HG02623 (cell line): Measurements from ENCODE around the gene SEMA4D.

Source experiments
- ATAC-seq: cut with Tn5 transposase; IDR thresholded peaks from one replicate; pipeline ENCODE4 v1.9.1; 2021; ENCODE audit warnings: moderate library complexity; ENCODE audit not compliant: unreplicated experiment

SEMA4D gene

DNA sequence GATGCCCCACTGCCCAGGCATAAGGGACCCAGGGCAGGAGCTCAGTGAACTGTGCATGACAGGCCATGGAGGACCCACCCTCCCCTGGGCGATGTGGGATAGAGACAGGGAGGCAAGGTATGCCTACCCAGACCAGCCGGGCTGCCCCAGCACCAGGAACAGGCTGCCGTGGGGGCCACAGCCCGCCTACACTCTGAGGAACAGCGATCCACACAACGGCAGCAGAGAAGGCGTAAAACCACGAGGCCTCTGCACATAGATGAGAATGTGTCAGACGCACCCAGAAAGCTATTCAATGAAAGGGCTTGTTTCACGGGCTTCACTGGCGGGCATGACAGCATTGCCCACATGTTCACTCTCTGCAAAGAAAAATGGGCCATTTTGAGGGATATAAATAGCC lies 49.5 kb downstream of the SEMA4D start:
- no peak for ATAC-seq

DNA sequence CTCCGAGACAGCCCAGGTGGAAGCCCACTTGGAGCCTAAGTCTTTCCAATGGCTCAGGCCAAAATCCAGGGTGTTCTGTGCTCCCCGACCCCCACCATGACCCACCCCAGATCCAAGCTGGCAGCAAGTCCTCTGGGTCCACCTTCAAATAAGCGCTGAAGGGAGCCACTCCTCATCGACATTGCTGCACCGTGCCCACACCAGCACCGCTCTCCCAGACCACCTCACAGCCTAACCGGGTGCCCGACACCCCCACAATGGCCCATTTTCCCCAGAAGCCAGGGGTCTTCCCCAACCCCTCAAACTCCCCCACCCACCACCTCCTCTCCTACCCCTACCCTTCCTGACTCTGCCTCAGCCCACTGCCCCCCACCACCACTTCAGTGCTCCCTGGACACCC lies 50.5 kb downstream of the SEMA4D start:
- ATAC-seq: no peak

DNA sequence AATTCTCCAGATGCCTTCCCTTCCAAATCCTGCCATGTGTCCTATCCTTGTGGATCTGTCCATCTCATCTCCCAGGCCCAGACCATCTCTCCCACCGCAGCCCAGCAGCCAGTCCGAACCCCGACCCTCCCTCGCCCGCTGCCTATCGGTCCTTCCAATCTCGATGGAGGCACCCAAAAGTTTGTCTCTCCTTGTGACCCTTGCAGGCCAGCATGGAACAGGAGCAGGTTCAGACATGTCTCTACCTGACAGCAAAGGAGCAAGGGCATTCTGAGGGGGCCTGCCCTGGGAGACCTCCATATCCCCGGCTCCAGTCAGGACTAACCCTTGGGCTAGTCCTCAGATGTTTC lies 51.0 kb downstream of the SEMA4D start:
- no peak for ATAC-seq

DNA sequence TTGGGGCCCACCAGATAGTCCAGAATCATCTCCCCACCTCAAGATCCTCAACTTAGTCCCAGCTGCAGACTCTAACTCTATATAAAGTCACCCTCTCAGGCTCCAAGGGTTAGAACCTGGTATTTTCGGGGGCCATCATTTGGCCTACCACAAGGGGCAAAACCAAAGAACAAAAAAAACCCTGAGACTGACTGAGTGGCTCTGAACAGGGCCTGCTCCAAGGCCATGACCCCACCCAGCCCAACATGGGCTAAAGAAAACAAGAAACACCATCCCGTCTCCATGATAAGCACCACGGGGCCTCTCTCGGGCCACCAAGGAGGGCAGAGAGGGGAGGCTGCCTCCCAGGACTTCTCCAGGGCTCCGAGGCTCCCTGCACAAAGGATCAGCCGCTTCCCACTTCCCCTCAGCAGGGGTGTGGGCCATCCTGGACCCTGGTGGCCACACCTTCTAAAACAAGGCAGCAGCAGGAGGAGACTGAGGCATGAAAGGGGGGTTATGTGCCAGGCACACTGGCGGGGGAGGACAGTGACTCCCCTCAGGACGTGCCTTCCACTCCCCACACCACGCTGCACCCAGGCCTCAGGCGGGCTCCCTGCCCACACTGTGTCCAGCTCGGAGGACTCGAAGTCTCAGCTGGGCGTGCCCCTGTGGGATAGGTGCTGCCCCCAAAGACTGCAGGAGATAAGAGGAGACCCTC lies 51.5 kb downstream of the SEMA4D start:
- ATAC-seq: no peak

DNA sequence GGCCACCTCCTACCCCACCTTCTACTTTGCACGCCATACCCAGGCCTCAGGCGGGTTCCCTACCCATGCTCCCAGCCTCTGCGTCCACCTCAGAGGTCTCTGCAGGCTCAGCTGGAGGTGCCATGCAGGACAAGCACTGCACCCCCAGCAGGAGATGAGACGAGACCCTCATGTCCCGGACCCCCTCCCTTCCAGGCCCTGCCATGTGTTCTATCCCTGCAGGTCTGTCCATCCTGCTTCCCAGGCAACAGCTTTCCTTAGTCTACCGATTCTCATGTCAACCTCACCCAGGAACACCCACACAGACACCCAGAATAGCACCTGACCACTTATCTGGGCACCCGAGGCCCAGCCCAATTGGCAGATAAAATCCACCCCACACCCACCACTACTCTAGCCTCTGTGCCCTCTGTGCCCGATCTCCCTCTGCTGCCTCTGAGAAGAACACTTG lies 52.1 kb downstream of the SEMA4D start:
- ATAC-seq: no peak

DNA sequence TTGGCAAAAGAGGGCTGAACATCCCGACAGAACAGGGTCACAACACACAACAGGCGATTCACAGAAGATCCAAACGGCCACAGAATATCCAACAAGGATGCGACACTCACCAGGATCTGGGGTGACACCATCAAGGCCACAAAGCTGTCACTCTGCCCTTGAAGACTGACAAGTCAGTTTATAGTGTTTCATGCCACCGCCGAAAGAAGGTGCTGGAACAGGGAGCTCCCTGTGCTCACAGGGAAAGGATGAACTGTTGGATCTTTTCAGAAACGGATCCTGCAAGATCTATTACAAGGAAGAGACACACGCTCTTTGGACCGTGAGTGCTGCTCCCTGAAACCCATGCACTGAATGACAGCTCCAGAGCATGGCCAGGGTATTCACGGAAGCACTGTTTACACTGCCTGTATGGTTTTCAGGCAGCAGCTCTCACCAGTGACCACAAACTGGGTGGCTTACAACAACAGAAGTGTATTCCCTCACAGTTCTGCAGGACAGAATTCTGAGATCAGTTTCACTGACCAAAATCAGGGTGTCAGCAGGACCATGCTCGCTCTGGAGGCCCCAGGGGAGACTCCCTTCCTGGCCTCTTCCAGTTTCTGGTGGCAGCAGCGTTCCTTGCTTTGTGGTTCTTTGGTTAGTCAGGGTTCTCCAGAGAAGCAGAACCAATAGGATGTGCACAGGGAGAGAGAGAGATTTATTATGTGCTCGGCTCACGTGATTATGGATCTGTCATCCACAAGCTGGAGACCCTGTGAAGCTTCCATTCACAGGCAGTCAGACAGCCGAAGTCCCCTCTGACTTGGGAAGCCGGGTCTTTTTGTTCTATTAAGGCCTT lies 52.8 kb downstream of the SEMA4D start:
- ATAC-seq: no peak

DNA sequence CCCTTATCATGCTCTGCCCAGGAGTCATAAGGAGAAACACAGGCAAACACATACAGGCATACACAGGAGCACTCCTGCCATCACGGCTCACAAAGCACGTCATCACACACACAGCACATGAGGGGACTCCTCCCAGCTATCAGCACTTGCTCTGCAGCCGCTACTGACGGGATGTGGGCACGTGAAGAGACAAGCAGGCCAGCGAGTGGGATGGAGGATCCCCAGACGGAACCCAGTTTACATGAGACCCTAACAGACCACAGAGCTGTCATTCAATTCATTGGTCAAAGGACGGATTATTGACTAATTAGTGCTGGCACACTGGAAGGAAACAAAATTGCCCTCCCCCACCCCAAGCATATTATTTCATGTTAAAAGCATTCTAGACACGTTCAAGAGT lies 53.6 kb downstream of the SEMA4D start:
- no peak for ATAC-seq

DNA sequence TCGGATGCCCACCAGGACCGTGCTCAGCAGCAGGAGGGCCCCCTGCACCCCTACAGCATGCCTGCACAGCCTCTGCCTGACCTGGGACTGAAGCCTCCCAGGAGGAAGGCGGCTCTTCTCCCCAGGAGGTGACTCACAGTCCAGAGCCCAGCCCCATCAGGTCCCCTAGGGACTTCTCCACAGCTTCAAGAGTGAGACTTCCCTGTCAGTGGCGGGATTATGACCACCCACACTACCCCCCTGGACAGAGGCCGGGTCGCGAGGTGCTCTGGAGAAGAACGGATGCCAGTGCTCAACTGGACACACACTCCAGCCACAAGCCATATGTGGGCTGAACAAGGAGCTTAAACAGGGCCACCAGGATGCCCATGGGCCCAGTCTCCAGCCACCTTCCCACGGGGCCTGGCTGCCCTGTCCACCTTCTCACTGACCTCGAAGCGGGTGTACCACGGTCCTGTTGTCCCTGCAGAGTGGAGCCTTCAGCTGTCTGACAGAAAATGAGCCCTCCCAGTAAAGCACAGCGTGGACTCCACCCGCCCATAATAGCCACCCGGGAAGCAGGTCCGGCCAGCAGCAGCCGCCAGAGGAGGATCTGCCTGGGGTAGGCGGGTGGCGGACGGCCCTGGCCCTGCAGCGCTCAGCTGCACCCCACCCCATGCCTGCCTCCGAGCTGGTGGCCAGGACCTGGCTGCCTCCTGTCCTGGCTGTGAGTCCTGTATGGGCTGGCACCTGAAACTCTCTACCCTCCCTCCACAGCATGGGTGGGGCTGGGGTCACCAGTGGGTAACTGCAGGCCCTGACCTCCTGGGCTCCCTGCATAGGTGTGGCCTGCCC lies 54.7 kb downstream of the SEMA4D start:
- ATAC-seq: no peak

DNA sequence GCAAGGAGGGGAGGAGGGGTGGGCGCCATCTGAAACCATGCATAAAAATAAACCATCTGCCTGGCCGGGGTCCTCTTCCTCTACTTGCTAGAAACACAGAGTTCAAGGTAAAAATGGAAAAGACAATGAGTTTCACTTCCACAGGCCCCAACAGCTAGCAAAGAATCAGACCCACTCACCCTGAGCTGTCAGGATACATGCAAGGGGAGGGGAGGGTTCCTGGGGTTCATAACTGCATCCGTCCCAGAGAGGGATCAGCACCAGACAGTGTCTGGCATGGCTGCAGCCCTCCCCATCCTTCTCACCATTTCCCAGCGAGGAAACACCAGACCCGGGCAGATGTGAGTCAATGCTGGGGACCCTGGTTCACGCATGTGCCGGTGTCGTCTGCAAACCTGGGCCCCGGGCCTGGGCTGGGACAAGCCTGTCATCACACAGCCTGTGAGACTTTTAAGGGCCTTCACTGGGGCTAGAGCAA lies 55.4 kb downstream of the SEMA4D start:
- no peak for ATAC-seq

DNA sequence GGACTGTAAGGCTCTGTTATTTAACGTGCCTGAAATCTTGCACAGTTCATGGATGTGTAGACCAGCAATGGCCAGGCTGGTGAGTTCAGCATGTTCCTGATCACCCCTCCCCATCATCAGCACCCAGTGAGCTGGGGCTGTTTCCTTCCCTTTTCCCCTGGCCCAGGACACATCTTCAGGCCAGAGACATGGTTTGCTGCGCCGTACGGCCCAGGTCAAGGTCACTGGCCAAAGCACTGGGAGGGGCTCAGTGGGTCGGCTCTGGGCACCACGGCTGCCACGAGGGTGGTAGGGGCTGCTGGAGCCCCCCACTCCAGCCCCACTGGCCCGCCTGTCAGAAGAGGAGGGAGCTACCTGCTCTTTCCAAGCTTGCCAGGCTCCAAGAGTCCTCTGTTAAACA lies 55.9 kb downstream of the SEMA4D start:
- ATAC-seq: no peak

DNA sequence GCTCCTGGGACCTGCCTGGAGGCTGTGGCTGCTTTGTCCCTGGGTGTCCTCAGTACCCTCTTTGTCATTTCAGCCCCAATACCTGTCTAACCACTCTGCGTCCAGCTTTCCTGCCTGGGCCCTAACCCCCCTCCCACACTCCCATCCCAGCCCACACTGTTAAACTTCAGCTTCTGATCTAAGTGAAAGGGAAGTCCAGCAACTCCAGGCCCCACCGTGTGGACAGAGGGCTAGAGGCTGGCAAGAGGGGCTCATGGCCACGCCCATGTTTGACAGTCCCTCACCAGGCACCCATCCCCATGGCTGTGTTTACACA lies 56.3 kb downstream of the SEMA4D start:
- ATAC-seq: no peak

DNA sequence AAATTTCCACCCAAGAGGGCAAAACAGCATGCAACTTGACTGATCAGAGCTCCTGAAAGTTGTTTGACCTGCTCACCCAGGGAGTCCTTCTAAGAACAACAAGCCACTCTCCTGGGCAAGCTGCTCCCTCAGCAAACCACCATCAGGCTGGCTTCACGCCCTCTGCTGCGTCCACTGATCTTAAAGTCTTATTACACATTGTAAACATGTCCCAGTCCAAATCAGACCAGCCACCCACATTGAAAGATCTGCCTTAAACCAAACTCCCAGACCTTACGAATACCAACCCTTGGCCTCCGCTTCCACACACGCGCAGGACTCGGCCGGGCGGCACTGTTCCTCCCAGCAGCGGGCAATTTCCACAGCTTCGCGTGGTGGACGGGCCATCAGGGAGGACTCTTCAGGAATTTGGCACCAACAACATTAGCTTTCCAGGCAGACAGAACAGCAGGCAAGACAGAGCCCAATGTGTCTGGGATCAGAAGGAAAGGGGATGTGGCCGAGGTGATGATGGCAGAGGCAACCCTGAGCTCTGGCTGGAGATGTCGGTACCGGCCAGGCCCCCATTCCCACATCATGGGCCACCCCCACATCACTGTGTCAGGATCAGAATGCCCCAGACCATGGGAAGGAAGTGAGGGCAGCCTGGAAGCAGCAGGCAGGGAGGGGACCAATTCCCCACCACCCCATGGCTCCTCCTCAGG lies 56.8 kb downstream of the SEMA4D start:
- no peak for ATAC-seq

DNA sequence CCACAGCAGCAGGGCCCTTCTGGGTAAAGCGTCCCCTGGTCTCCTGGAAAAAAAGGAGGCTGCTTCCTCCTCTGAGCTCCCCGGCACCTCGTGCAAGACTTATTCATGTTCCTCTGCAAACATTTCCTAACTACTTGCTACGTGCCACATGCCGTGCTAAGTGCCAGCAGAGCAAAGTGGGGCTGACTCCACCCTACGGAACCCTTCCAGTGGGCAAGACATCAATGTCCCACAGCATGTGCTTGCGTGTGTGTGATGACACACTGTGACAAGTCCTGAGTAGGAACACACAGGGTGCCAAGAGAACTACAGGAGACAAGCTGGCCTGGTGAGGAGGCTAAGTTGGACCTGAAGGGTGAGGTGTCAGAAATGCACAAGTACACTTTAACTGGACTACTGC lies 57.4 kb downstream of the SEMA4D start:
- no peak for ATAC-seq

DNA sequence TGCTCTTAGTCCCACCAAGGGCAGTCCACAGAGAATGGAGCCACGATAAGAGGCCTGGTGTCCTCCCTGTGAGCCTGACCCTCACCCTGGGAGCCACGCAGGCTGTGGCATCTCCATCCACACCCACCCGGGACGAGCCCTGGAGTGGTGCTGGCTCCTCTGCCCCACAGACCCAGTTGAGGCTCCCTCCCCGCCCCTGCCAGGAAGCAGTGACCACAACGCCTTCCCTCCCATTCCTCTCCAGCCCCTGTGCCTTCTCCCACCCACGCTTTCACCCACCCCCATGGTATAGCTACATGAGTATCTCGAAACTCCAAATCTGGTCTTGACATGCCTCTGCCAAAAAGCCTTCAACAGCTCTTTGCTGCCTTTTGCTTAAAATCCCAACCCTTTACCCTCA lies 57.9 kb downstream of the SEMA4D start:
- no peak for ATAC-seq

DNA sequence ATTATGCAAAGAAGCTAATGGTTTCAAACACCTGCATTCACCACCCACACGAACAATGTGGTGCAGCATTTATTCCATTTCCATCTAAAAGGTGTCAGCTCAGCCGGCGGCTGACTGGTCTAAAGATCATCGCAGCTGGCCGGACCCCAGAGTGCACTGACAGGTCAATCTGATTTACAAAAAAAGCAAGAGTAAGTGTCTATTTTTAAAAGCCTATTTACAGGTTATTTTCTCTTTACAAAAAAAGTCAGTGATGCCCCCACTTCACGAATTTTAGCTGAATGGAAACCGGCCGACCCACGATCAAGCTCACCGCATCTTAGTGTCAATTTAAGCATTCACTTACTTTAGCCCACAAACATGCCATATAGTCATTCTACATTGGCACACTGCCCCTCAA lies 58.3 kb downstream of the SEMA4D start:
- ATAC-seq: no peak

DNA sequence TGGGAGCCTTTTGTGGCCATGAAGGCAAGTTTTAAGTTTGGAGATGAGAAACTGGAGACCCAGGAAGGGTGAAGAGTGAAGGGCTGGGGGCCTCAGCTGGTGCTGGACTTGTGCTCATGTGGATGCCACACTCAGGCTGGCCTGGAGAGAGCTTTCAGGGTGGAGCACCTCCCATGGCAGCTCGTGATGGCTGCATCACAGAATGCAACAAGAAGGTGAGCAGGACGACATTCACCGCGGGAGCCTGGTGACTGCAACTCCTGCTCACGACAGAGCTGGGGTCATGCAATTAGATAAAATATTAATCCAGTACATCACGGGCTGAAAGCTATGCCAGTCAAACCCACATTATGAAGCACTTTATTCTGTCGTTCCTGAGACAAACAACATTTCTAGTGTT lies 59.7 kb downstream of the SEMA4D start:
- ATAC-seq: no peak

DNA sequence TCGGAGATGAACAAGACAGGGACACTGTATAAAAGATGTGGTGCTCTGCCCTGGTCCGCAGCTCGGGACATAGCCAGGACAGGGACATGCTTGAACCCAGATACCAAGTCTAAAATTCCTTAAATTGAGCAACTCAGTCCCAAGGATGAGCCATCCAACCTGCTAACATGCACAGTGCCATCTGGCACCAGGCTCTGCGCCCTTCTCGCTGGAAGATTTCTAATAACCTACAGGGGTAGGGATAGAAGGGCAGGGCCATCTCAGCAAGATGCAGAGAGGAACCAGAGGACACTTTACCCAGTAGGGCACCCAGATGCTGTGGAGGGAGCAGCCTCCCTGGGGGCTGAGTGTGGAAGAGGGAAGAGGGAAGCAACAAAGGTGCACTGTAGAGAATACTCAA lies 60.1 kb downstream of the SEMA4D start:
- ATAC-seq: no peak

DNA sequence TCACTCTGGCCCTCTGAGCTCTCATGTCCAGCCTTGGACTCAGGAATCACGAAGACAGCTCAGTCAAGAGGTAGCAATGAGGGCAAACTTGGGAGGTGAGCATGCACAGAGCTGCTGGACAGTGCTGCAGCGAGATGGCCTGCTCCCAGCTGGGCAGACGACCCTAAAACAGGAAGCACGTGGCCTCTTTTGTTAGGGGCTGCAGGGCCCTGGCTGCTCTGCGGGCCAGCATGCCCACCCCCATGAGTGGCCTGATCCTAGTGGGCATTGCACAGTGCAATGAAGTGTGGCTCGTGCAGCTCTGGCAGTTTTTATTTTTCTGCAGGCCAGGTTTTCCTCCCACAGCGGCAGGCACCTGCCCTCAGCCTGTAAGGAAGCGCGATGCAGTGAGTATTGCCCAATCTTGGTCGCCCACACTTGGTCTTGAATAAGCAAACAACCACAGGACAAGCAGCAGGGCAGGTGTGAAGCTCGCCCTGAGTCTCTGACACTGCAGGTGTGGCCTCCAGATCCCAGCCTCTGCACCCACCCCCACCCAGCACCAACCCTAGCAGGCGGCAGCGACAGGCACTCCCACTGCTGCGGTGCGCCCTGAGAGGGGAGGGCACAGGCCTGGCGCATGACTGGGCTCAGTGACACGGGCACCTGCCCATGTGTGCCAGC lies 60.8 kb downstream of the SEMA4D start:
- peak; percentile 37 for ATAC-seq

DNA sequence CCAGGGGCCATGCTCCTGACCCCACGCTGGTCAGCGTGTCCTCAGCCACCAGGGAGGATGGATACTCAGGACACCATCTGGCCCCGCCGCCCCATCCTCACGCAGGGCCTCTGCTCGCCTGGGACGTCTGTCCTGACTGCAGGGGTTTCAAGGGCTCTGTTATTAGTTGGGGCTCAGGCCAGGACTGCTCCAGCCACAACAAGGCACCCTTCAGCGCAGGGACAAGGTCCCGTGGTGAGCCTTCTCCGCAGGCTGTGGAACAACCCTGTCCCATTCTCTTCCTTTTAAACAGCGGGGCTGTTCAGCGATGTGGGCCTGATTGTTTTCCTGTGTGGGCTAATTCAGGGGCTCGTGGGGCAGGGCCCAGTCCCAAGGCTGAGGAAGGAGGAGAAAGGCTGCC lies 61.6 kb downstream of the SEMA4D start:
- no peak for ATAC-seq

DNA sequence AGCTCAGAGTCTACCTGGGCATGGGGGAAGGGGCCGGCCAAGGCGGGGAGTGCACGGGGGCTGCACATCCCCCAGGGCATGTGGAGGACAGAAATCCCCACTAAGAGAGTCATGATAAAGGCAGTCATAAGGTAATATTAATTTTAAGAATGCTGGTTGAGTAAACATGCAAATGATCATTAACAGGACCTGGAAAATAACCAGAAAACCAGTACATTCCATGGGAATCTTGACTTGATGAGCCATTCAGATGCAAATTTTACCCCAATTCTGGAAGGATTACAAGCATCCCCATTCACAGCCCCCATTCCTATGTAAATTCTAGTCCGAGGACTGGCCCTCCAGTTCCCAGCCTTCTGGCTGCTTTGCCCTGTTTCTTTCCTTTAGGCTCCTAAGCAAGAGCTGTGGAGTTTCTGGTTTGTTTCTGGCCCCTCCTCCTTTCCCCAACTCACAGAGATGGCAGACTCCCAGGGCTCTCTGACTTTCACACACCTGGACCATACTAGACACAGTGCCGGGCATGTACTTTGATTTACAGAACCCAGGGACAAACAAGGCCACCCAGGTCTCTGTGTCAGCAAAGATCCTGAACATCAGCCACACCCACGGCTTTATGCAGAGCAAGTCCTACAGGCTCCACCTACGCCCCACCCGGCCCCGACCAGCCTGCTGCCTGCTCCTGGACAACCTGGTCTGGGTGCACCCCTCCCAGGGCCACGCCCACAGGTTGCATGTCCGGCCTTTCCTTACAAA lies 62.7 kb downstream of the SEMA4D start:
- ATAC-seq: no peak
